ENCODE results near the gene CHRM4.
"Not testable (repeated sequence)": the region's sequence is repeated elsewhere in the genome, so short reads cannot be mapped to it uniquely, and the experiment has no call there.

Gene CHRM4

DNA sequence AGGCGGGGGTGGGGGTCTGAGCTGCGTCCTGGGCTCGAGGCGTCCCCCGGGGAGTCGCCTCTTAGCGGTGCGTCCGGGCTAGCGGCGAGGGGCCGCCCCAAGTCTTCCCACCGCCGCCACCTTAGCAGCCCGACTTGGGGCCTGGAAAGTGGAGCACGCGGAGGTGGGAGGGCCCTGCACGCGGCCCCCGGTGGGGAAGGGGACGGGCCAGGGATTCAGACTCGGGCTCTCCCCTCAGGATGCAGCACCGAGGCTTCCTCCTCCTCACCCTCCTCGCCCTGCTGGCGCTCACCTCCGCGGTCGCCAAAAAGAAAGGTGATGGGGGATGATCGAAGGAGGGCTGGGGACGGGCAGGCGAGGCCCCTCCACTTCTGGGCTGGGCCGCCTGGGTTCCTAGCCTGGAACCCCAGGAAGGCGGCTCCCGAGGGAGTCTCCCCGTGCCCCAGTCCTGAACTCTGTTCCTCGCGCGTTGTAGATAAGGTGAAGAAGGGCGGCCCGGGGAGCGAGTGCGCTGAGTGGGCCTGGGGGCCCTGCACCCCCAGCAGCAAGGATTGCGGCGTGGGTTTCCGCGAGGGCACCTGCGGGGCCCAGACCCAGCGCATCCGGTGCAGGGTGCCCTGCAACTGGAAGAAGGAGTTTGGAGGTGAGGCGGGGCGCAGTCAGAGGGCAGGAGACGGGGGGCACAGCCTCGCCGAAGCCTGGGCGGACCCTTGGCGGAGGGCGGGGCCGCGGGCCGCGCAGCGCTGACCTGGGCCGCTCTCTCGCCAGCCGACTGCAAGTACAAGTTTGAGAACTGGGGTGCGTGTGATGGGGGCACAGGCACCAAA is 9.5 kb downstream of the CHRM4 start:
- no peak for DNase-seq (ENCODE audit: low read depth in 2 of 2)

DNA sequence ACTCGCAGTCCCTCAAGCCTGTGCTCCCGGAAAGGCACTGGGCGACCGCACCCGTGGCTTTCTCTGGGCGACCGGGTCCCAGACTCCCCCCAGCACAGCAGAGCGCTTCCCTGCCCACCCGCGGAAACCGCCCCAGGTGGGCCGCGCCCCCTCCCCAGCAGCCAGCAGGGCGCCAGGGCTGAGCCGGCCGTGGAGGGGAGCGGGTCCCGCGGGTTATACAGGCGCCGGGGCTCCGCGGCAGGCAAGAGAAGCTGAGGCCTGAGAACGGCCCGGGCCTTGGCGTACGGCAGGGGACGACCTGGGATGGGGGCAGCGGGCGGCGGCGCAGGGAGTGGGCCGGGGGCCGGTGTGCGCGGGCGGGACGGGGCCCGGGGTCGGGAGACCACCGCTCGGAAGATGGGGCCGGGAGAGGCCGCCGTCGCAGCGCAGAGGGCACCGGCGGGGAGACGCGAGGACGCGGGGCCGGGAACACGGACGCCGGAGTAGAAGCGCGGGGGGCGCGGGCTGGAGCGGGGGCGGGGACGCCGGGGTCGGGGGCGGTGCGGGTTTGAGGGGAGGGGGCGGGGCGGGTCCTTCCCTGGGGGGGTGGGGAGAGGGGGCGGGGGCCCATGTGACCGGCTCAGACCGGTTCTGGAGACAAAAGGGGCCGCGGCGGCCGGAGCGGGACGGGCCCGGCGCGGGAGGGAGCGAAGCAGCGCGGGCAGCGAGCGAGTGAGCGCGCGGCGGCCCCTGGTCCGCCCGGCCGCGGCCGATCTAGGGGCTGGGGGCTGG is 10.3 kb downstream of the CHRM4 start, which contains the start of gene MDK:
Gene MDK, plus strand, starts transcription at position 622 of the 771 bp plus-strand sequence. CDS start 389 bp downstream, outside the sequence.
- DNase-seq (ENCODE audit: low read depth in 2 of 2): no peak

DNA sequence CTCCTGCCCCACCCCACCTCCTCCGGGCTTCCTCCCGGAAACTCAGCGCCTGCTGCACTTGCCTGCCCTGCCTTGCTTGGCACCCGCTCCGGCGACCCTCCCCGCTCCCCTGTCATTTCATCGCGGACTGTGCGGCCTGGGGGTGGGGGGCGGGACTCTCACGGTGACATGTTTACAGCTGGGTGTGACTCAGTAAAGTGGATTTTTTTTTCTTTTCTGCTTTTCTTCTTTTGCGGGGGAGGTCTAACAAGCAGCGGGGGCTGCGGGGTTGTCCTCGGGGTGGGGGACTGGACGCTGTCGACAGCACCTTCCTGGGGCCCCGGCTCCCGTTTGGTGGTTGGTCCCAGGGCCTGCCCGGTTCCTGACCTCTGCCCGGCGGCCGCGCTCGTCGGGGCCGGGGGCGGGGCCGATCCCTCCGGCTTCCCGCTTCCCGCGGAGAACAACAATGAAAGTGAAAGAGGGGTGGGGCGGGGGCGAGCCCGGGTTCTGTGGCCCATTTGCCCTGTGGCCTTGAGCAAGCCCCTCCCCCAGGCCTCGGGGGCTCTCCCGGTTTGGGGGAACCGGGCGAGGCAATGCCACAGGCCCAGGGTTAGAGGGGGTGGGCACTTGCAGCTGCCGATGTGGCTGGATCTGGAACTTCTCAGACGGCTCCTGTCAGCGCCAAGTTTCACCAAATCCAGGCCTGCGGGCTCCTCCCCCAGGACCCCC is 11.1 kb downstream of the CHRM4 start:
- DNase-seq (ENCODE audit: low read depth in 2 of 2): no peak

DNA sequence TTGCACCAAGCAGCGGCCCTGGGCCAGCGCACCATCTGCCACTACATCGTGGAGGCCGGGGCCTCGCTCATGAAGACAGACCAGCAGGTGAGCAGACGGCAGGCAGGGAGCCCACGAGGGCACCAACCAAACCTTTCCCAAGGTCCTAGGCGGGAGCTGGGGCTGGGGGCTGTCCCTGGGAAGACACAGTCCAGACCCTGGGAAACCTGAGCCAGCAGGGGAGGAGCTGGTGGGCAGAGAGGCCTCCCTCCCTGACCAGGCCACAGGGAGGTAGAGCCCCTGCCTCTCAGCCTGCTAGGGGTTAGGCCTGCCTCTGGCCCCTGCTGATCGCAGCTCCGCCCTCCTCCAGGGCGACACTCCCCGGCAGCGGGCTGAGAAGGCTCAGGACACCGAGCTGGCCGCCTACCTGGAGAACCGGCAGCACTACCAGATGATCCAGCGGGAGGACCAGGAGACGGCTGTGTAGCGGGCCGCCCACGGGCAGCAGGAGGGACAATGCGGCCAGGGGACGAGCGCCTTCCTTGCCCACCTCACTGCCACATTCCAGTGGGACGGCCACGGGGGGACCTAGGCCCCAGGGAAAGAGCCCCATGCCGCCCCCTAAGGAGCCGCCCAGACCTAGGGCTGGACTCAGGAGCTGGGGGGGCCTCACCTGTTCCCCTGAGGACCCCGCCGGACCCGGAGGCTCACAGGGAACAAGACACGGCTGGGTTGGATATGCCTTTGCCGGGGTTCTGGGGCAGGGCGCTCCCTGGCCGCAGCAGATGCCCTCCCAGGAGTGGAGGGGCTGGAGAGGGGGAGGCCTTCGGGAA is 11.9 kb downstream of the CHRM4 start:
- DNase-seq (ENCODE audit: low read depth in 2 of 2): not testable (repeated sequence)

DNA sequence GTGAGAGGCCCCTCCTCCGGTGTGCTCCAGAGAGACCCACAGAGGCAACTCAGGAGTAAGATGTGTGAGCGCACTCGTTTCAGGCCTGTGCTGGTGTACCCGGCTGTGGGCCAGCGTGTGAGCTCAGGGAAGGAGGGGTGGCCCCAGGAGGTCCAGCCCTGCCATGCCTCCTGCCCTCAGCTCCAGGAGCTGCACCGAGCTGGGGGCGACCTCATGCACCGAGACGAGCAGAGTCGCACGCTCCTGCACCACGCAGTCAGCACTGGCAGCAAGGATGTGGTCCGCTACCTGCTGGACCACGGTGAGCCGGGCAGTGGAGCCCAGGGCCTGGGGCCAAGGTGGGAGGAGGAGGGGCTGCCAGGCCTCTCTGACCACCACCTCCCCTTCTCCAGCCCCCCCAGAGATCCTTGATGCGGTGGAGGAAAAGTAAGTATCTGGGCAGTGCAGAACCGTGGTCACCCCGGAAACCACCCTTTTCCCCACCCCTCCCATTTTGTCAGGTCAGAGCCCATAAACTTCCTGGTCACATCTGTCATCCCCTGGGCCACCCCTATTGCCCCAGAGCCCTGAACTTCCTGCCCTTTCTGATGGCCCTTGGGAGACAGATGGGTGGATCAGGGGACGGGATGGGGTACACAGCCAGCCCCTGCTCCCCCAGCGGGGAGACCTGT is 12.6 kb downstream of the CHRM4 start:
- DNase-seq (ENCODE audit: low read depth in 2 of 2): no peak

DNA sequence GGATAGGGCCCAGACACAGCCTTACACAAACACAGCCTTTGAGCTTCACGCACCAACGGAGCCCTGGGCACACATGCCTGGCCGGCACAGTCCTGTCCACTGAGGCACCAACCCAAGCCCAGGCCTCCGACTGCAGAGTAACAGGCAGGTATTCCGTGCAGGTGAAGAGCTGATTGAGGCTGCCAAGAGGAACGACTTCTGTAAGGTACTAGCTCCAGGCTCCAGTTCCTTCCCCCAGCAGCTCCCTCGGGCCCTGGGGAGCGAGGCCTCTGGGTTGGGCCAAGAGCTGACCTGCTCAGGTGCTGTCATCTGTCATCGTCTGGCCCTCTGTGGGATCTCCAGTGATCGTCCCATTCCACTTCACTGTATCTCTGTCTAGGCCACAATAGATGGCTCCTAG is 13.3 kb downstream of the CHRM4 start:
- DNase-seq (ENCODE audit: low read depth in 2 of 2): no peak

DNA sequence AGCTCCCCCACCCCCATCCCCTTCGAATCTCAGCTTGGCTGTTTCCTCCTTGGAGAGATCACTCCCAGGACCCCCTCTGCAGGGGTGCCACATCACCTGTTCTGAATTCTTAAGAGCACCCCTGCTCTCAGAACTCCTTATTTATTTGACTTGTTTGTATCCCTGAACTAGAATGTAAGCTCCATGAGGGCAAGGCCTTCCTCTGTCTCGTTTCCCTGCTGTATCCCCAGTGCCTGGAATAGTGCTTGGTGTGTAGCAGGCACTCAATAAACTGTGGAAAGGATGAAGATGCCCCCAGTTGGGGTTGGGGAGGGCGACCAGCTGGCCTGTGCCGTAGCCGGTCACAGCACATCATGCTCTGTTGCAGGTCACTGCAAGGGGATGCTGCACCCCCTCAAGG is 13.7 kb downstream of the CHRM4 start:
- DNase-seq (ENCODE audit: low read depth in 2 of 2): no peak

DNA sequence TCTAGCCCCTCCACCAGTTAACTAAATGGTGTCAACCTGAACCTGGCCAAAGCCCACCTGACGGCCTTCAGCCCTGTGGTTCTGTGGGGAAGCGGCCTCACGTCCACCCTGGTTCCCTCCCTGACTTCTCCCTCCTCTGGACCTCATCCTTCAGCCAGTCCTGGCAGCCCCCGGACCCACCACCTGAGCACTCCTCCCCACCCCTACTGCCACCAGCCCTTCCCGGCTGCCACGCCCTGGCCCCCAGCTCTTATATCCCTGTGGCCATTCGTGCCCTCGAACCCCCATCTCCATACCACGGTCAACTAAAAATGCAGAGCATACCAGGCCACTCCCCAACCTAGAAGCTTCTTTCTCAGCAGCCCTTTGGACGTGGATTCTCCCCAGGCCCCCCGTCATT is 14.3 kb downstream of the CHRM4 start:
- DNase-seq (ENCODE audit: low read depth in 2 of 2): no peak

DNA sequence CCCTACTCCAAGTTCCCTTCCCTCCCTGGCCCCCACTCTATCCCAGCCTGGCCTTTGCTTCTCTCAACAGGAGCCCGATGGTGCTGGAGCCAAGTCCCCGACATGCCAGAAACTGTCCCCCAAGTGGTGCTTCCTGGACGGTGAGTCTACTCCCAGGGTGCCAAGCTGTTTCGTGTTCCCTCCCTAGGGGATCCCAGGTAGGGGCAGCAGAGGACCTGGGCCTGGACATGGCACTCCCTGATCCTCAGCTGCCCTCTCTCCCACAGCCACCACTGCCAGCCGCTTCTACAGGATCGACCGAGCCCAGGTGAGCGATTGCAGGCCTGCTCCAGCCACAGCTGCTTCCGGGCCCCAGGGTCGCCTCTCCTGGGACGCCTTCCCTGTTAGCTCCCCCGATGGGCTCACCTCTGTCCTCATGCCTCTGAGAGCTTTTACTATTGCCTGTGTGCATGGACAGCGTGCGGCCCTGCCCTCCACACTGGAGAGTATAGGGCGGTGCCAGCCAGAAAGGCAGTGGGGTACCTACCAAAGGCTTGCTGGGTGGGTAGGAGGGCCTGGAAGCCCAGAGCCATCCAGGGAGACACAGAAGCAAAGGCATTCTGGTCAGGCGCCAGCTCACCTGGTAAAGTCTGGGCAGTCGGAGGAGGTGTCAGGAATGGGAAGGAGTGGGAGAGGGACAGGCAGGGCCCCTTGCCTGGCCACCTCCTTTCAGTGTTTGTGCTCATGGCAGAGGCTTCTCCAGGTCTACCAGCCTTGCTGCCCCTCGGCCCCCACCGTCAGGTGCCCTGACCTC is 15.1 kb downstream of the CHRM4 start:
- DNase-seq (ENCODE audit: low read depth in 2 of 2): no peak

DNA sequence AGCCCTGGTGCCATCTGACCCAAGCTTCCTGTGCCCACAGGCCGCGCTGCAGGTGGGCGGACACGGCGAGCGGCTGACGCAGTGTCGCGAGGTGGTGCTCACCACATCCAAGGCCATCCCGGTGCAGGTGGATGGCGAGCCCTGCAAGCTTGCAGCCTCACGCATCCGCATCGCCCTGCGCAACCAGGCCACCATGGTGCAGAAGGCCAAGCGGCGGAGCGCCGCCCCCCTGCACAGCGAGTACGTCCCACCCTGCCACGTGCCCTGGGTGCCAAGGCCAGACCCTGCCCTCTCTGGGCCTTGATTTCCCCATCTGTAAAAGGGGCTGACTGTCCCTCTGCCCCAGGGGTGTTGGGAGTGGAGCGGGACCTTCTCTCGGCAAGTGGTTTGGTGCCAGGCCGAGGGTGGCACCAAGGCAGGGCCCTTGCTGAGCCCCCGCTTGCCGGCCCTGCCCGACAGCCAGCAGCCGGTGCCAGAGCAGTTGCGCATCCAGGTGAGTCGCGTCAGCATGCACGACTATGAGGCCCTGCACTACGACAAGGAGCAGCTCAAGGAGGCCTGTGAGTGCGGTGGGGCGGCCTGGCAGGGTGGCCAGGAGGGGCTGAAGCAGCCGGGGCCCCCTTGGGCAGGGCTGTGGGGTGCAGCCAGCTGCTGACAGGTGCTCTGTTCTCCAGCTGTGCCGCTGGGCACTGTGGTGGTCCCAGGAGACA is 16.0 kb downstream of the CHRM4 start:
- DNase-seq (ENCODE audit: low read depth in 2 of 2): no peak

DNA sequence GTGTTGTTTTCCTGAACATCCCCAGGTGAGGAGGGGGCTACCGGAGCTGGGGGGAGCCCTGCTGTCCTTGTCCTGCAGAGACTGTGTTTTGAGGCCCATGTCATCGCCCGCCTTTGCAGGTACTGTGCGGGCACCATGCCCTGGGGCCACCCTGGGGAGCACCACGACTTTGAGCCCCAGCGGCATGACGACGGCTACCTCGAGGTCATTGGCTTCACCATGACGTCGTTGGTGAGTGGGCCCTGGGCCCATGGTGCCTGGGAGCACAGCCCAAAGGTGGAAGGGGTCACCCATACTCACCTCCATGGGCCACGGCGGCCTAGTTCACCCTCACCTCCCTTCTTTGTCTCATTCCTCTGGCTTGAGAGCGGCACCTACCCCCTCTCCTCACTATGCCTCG is 16.8 kb downstream of the CHRM4 start:
- no peak for DNase-seq (ENCODE audit: low read depth in 2 of 2)

DNA sequence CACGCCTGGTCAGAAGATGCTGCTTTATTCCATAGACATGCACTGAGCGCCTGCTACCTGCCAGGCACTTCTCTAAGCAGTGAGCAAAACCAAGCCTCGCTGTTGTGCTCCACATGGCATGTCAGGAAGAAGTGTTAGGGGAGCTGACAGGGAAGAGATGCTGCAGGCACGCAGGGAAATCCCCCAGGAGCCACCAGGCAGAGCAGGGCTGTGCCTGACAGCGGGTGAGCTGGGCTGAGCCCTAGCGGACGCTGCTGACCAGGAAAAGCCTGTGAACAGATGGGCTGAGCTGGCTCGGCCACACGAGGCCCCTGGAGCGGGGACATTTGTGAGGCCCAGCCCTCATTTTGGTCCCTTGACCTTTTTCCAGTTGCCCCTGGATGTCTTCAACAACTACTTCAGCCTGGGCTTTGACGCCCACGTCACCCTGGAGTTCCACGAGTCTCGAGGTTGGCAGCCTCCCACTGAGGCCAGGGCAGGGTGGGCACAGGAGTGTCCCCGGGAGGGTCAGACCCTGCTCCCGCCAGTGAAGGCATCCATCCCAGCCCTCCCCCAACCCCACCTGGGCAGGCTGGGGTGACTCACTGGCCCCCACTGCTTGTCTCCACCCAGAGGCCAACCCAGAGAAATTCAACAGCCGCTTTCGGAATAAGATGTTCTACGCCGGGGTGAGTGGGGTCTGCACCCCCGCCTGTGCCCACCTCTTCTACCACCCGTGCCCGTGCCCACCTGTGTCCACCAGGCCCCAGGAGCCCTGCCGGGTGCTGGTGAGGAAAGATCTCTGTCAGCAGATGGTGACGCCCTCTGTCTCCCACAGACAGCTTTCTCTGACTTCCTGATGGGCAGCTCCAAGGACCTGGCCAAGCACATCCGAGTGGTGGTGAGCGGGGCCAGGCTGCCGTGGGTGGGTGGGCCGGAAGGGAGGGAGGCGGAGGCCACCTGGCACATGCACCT is 17.5 kb downstream of the CHRM4 start:
- no peak for DNase-seq (ENCODE audit: low read depth in 2 of 2)

DNA sequence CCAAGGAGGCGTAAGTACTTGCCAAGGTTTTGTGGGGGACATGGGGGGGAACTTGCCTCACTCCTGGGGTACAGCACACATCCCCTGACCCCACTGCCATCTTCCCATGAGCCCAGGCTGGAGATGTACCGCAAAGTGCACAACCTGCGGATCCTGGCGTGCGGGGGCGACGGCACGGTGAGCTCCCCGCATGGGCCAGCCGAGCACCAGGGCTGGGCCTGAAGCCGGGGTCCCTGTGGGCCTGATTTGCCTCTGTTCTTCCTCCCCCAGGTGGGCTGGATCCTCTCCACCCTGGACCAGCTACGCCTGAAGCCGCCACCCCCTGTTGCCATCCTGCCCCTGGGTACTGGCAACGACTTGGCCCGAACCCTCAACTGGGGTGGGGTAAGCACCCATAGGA is 19.1 kb downstream of the CHRM4 start:
- not testable (repeated sequence) for DNase-seq (ENCODE audit: low read depth in 2 of 2)

DNA sequence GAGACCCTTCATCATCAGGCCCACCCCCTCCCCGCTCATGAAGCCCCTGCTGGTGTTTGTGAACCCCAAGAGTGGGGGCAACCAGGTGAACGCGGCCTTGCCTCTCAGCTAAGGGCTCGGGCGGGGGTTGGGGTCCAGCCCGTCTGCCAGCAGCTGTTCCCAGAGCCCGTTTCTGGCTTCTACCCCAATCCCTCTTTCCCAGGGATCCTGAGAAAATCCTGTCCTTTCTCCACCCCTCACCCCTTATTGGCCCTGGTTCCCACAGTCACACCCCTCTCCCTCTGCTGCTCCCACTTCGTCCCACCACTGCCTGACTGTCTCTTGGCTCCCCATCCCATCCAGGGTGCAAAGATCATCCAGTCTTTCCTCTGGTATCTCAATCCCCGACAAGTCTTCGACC is 19.5 kb downstream of the CHRM4 start:
- DNase-seq (ENCODE audit: low read depth in 2 of 2): no peak

DNA sequence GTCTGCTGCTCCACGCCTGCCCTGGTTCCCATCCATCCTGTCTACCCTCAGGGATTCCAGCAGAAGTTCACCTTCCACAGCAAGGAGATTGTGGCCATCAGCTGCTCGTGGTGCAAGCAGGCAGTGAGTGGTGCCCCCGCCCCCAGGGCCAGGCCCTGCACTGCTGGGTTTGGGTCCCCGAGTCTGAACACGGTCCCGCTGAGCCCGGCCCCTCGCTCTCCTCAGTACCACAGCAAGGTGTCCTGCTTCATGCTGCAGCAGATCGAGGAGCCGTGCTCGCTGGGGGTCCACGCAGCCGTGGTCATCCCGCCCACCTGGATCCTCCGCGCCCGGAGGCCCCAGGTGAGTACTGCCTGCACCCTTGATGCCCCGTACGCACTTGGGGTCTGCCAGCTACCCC is 20.3 kb downstream of the CHRM4 start:
- not testable (repeated sequence) for DNase-seq (ENCODE audit: low read depth in 2 of 2)

DNA sequence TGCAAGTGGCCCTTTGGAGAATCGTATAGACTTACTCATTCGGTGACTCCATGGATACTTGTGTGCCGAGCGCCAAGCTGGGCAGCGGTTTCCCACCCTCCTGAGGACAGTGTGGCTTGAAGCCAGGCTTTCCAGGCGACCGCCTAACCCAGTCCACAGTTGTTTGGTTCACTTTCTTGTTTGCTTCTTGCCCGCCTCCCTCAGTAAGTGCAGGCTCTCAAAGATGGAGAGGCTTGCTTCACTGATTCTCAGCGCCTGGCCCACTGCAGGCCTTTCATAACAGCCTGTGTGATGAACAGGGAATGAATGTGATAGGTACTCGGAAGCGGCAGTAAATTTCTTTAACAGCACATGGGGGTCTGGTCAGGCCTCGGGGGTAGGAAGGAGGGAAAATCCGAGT is 21.3 kb downstream of the CHRM4 start:
- no peak for DNase-seq (ENCODE audit: low read depth in 2 of 2)

DNA sequence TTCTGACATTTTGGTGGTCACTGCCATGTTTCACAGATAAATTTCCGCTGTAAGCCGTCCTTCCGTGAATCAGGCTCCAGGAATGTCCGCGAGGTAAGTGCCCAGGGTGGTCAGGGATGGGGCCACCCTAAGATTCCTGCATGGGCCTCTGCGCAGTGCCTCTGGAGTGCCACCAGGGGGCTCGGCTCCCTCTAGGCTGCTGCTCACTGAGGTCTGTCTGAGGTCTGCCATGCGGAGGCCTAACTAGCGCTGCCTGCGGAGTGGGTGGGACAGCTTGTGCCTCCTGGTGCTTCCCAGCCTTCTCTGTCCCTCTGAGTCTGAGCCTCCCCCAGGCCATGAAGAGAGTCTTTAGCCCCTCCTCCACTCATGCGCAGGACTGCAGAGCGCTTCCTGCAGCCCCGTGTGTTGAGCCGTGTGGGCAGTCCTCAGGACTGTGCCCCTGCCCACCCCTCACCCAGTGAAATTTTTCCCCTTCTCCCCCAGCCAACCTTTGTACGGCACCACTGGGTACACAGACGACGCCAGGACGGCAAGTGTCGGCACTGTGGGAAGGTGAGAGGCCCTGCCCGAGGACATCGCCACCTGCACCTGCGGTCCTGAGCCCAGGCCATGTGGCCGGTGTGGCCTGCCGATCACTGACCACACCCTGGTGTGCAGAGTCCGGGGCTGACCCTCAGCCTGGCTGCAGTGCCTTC is 22.0 kb downstream of the CHRM4 start:
- no peak for DNase-seq (ENCODE audit: low read depth in 2 of 2)

DNA sequence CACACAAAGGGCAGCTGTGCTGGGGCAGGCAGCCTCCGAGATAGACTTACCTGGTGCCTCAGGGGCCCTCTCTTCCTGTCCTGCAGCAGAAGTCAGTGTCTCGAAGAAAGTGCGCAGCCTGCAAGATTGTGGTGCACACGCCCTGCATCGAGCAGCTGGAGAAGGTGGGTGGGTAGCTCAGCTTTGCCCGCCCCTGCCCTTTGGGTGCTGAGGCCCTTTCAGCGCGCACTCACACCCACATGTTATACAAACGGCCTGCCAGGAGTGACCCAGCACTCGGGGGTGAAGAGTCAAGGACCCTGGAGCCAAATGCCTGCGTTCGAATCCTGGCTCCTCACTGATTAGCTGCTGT is 23.7 kb downstream of the CHRM4 start:
- no peak for DNase-seq (ENCODE audit: low read depth in 2 of 2)

Data from fibroblast of skin of left quadriceps (primary cell).